ENCODE results near the gene B3GNT5.

B3GNT5 gene

GRCh38 chr3:183230826-183231225 is 22.2 kb upstream of the B3GNT5 start:
- H3K27me3 ChIP-seq (ENCODE audit: control insufficient read depth, insufficient read depth, low read length): no peaks in the 10 kb centered on the region
- no peaks in the 10 kb centered on the region for H3K9me3 ChIP-seq (ENCODE audit: control insufficient read depth, insufficient read depth, low read depth, low read length)
- no peak overlapping the region for H3K9ac ChIP-seq (ENCODE audit: low read length)
- H3K4me3 ChIP-seq (ENCODE audit: low read depth, low read length): no peak overlapping the region
- H3K4me1 ChIP-seq (ENCODE audit: control insufficient read depth, insufficient read depth, low read length): no peaks in the 10 kb centered on the region
- no peak overlapping the region for H3K27ac ChIP-seq (ENCODE audit: low read depth, low read length)
- no peaks in the 10 kb centered on the region for H3K36me3 ChIP-seq (ENCODE audit: control insufficient read depth, insufficient read depth, low read length)

DNA sequence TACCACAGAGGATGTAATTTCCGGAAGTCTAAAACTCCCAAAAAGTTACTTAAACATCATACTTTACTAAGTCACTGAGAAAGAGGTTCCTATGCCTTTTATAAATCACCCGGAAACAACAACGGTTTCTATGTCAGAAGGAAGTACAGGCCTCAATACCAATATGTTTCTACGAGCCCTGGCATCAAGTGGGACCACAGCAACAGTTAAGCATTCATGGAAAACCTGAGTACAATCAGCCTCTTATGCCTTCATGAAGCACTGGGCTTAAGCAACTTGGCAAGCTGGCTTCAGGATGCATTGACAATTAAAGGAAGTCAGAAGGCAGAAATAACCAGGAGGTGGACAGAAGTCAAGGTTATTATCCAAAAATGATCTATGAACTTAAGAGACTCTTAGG is 19.1 kb upstream of the B3GNT5 start:
- Histone ChIP-seq H3K27me3 (ENCODE audit: control insufficient read depth, insufficient read depth, low read length) (no peaks in the 10 kb centered on the region), H3K9ac (ENCODE audit: low read length) (no peak overlapping the region), H3K4me3 (ENCODE audit: low read depth, low read length) (no peak overlapping the region), H3K4me1 (ENCODE audit: control insufficient read depth, insufficient read depth, low read length) (no peaks in the 10 kb centered on the region), H3K9me3 (ENCODE audit: control insufficient read depth, insufficient read depth, low read depth, low read length) (0 out of 2 replicates have a peak, but pooled peaks cover 2% of the 10 kb centered on the region), H3K27ac (ENCODE audit: low read depth, low read length) (no peak overlapping the region), H3K36me3 (ENCODE audit: control insufficient read depth, insufficient read depth, low read length) (no peaks in the 10 kb centered on the region)

GRCh38 chr3:183239046-183239445 is 14.0 kb upstream of the B3GNT5 start:
- H3K36me3 ChIP-seq (ENCODE audit: control insufficient read depth, insufficient read depth, low read length): no peaks in the 10 kb centered on the region
- no peaks in the 10 kb centered on the region for H3K4me1 ChIP-seq (ENCODE audit: control insufficient read depth, insufficient read depth, low read length)
- no peaks in the 10 kb centered on the region for H3K27me3 ChIP-seq (ENCODE audit: control insufficient read depth, insufficient read depth, low read length)
- H3K9ac ChIP-seq (ENCODE audit: low read length): no peak overlapping the region
- H3K9me3 ChIP-seq (ENCODE audit: control insufficient read depth, insufficient read depth, low read depth, low read length): peaks cover 26% of the 10 kb centered on the region
- H3K27ac ChIP-seq (ENCODE audit: low read depth, low read length): no peak overlapping the region
- H3K4me3 ChIP-seq (ENCODE audit: low read depth, low read length): no peak overlapping the region

DNA sequence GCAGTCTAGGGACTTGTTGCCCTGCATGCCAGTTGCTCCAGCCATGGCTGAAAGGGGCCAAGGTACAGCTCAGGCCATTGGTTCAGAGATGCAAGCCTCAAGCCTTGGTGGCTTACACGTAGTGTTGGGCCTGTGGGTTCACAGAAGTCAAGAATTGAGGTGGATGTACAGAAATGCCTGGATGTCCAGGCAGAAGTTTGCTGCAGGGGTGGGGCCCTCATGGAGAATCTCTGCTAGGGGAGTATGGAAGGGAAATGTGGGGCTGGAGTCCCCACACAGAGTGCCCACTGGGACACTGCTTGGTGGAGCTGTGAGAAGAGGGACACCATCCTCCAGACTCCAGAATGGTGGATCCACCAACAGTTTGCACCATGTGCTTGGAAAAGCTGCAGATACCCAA is 10.6 kb upstream of the B3GNT5 start:
- Histone ChIP-seq H3K9me3 (ENCODE audit: control insufficient read depth, insufficient read depth, low read depth, low read length) (peaks cover 26% of the 10 kb centered on the region), H3K4me1 (ENCODE audit: control insufficient read depth, insufficient read depth, low read length) (peaks cover 7% of the 10 kb centered on the region), H3K36me3 (ENCODE audit: control insufficient read depth, insufficient read depth, low read length) (no peaks in the 10 kb centered on the region), H3K27ac (ENCODE audit: low read depth, low read length) (no peak overlapping the region), H3K27me3 (ENCODE audit: control insufficient read depth, insufficient read depth, low read length) (no peaks in the 10 kb centered on the region), H3K4me3 (ENCODE audit: low read depth, low read length) (no peak overlapping the region), H3K9ac (ENCODE audit: low read length) (no peak overlapping the region)

- Histone ChIP-seq H3K9me3 (ENCODE audit: control insufficient read depth, insufficient read depth, low read depth, low read length) (peaks cover 24% of the 10 kb centered on the region), H3K27me3 (ENCODE audit: control insufficient read depth, insufficient read depth, low read length) (no peaks in the 10 kb centered on the region), H3K27ac (ENCODE audit: low read depth, low read length) (no peak overlapping the region)
Measured at GRCh38 chr3:183244219-183244618, 8.8 kb upstream of the B3GNT5 start.

DNA sequence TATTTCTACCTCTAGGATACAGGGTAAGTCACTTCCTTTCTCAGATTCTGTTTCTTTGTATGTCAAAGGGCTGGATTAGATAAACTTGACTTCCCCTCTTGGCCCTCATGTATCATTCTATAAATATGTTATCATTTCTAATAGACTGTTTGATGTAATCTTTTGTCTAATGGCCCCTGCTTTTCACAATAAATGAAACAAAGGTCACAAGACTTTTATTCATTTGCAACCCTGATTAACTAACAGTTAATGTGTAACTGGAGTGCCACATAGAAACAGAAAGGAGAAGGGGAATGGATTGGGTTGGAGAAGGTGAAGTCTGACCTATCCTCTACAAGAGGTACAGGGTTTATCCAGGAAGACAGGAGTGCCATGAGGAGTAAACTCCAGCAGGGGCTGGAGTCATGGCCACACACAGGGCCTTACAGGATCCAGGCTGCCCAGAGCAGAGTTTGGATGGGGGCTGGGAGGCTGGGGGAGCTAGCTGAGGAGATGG is 8.0 kb upstream of the B3GNT5 start:
- Histone ChIP-seq H3K9ac (ENCODE audit: low read length) (no peak overlapping the region), H3K27ac (ENCODE audit: low read depth, low read length) (no peak overlapping the region), H3K9me3 (ENCODE audit: control insufficient read depth, insufficient read depth, low read depth, low read length) (peaks cover 24% of the 10 kb centered on the region), H3K27me3 (ENCODE audit: control insufficient read depth, insufficient read depth, low read length) (no peaks in the 10 kb centered on the region), H3K36me3 (ENCODE audit: control insufficient read depth, insufficient read depth, low read length) (no peaks in the 10 kb centered on the region), H3K4me1 (ENCODE audit: control insufficient read depth, insufficient read depth, low read length) (peaks cover 19% of the 10 kb centered on the region), H3K4me3 (ENCODE audit: low read depth, low read length) (no peak overlapping the region)

More at GRCh38 chr3:183244219-183244618, 8.8 kb upstream of the B3GNT5 start:
- Histone ChIP-seq H3K9ac (ENCODE audit: low read length) (no peak overlapping the region), H3K4me1 (ENCODE audit: control insufficient read depth, insufficient read depth, low read length) (peaks cover 14% of the 10 kb centered on the region), H3K36me3 (ENCODE audit: control insufficient read depth, insufficient read depth, low read length) (no peaks in the 10 kb centered on the region), H3K4me3 (ENCODE audit: low read depth, low read length) (no peak overlapping the region)

DNA sequence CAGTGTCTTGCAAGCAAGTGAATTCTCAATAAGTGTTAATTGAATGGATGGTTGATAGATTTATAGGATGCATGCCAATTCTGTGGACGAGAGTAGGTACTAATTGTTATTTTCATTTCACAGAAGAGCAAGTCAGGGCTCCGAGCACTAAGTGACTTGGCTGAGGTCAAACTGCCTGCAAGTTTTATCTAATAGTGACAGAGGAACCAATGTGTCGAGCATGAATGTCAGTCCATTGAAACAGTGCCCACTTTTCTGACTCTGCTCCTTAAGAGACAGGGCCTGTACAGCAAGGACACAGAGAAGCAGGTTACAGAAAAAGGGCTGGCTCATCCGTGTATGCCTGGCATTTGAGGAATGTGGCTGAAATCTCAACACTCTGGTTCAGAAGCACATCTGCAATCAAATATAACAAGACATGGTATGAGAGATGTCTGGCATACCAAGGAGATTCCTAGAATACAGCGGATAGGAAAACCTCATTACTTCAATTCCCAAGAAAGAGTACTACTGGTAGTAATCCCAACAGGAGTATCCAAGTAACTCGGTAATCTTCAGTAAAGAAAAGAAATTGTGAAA is 6.0 kb upstream of the B3GNT5 start:
- no peak overlapping the region for H3K4me3 ChIP-seq (ENCODE audit: low read depth, low read length)
- peaks cover 14% of the 10 kb centered on the region for H3K27me3 ChIP-seq (ENCODE audit: control insufficient read depth, insufficient read depth, low read length)
- no peak overlapping the region for H3K27ac ChIP-seq (ENCODE audit: low read depth, low read length)
- H3K9me3 ChIP-seq (ENCODE audit: control insufficient read depth, insufficient read depth, low read depth, low read length): peaks cover 16% of the 10 kb centered on the region
- no peak overlapping the region for H3K9ac ChIP-seq (ENCODE audit: low read length)
- H3K4me1 ChIP-seq (ENCODE audit: control insufficient read depth, insufficient read depth, low read length): peaks cover 21% of the 10 kb centered on the region
- H3K36me3 ChIP-seq (ENCODE audit: control insufficient read depth, insufficient read depth, low read length): no peaks in the 10 kb centered on the region

GRCh38 chr3:183249006-183249718 is 3.9 kb upstream of the B3GNT5 start:
- H3K27me3 ChIP-seq (ENCODE audit: control insufficient read depth, insufficient read depth, low read length): peaks cover 30% of the 10 kb centered on the region
- H3K9me3 ChIP-seq (ENCODE audit: control insufficient read depth, insufficient read depth, low read depth, low read length): no peaks in the 10 kb centered on the region
- H3K9ac ChIP-seq (ENCODE audit: low read length): no peak overlapping the region
- H3K4me3 ChIP-seq (ENCODE audit: low read depth, low read length): no peak overlapping the region
- H3K27ac ChIP-seq (ENCODE audit: low read depth, low read length): no peak overlapping the region
- no peaks in the 10 kb centered on the region for H3K36me3 ChIP-seq (ENCODE audit: control insufficient read depth, insufficient read depth, low read length)
- H3K4me1 ChIP-seq (ENCODE audit: control insufficient read depth, insufficient read depth, low read length): peaks cover 25% of the 10 kb centered on the region

GRCh38 chr3:183252118-183252782 is 803 bp upstream of the B3GNT5 start:
- H3K27me3 ChIP-seq (ENCODE audit: control insufficient read depth, insufficient read depth, low read length): peaks cover 41% of the 10 kb centered on the region
- H3K36me3 ChIP-seq (ENCODE audit: control insufficient read depth, insufficient read depth, low read length): no peaks in the 10 kb centered on the region
- peak overlapping the region; percentile 87 for H3K4me3 ChIP-seq (ENCODE audit: low read depth, low read length)
- H3K9me3 ChIP-seq (ENCODE audit: control insufficient read depth, insufficient read depth, low read depth, low read length): no peaks in the 10 kb centered on the region
- peaks cover 26% of the 10 kb centered on the region for H3K4me1 ChIP-seq (ENCODE audit: control insufficient read depth, insufficient read depth, low read length)
- H3K9ac ChIP-seq (ENCODE audit: low read length): no peak overlapping the region
- no peak overlapping the region for H3K27ac ChIP-seq (ENCODE audit: low read depth, low read length)

DNA sequence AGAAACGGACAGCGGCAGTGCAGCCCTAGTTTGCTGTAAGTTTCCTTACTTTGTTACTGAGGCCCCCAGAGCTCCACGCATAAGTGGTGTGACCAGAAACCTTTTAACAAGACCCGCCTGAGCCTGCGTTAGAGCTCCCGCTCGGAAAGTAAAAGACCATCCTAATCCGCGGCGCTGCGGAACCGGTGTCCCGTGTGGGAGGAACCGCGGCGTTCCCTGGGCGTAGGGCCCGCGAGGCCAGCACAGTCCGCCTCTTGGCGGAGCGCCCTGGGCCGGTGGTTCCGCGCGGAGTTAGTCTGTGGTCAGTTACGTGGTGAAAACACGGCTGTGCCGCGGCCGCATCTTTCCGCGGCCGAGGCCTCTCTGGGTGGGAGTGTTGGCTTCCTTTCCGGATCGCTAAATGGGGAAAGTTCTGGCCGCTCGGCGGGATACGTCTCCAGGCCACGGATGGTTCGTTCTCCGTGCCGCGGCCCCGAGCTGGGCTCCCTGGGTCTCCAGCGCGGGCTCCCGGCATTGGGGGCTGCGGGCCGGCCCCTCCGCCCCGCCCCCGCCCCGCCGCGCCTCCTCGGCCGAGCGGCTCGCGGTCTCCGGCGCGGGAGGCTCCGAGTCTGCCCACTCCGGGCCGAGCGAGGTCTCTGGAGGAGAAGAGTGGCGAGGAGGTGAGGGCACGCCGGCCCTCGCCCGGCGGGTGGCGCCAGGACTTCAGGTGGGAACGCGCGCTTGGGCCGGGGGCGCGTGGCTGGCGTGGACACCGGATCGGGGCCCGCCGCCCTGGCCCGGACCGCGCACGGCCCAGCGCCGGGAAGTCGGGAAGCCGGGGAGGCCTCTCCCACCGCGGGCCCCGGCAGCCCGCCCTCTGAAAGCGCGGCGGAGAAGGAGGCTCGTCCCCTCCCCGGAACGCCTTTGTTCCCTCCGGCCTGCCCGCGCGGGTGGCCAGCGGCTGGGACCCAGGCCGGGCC is 754 bp downstream of the B3GNT5 start:
- H3K4me3 ChIP-seq (ENCODE audit: low read depth, low read length): peak overlapping the region; percentile 87
- H3K27me3 ChIP-seq (ENCODE audit: control insufficient read depth, insufficient read depth, low read length): peaks cover 41% of the 10 kb centered on the region
- 0 out of 2 replicates have a peak, but pooled peaks cover 2% of the 10 kb centered on the region for H3K36me3 ChIP-seq (ENCODE audit: control insufficient read depth, insufficient read depth, low read length)
- peaks cover 21% of the 10 kb centered on the region for H3K4me1 ChIP-seq (ENCODE audit: control insufficient read depth, insufficient read depth, low read length)
- H3K27ac ChIP-seq (ENCODE audit: low read depth, low read length): no peak overlapping the region; the same call in 1 of the 2 replicates
- H3K9ac ChIP-seq (ENCODE audit: low read length): peak overlapping the region; percentile 83
- no peaks in the 10 kb centered on the region for H3K9me3 ChIP-seq (ENCODE audit: control insufficient read depth, insufficient read depth, low read depth, low read length)
